AG09309 (cell line): ENCODE data around the gene TBC1D14.
A peak's percentile ranks its signal among the peaks of the same experiment; 100 is the strongest.
"Not testable (repeated sequence)": the region's sequence is repeated elsewhere in the genome, so short reads cannot be mapped to it uniquely, and the experiment has no call there.

ENCODE experiments used
- DNase-seq: peaks from one replicate; pipeline ENCODE4 v3.0.0-alpha.2; 2010; ENCODE audit warnings: low read depth
- H3K4me3 ChIP-seq: 2 replicates; pipeline ENCODE4 v1.5.1; 2011; ENCODE audit warnings: mild to moderate bottlenecking, low read depth, low read length, moderate library complexity; ENCODE audit not compliant: control insufficient read depth
- TF ChIP-seq, protein P1 (sequence below): IDR thresholded peaks from 2 replicates; pipeline ENCODE4 v1.5.1; 2011; ENCODE audit warnings: mild to moderate bottlenecking, low read depth, low read length, inconsistent platforms; ENCODE audit not compliant: insufficient read depth, control insufficient read depth; ENCODE audit errors: missing control alignments

TBC1D14 gene

DNA sequence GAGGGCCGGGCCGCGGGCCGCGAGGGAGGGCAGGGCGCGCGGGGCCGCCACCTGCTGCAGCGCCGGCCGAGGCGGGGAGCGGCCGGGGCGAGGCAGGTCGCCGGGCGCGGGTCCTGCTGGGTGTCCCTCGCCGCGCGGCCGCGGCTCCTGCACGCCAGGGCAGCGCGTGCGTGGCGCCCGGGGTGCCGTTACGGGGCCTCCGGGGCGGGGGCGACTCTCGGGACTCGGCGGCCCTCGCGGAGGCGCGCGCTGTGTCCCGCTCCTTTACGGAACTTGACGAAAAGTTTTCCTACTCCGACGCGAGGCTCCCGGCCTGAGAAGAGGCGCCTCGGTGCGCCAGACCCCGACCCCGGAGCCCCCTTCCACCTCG, 329 bp downstream of the TBC1D14 start:
- TF ChIP-seq, protein P1, sequence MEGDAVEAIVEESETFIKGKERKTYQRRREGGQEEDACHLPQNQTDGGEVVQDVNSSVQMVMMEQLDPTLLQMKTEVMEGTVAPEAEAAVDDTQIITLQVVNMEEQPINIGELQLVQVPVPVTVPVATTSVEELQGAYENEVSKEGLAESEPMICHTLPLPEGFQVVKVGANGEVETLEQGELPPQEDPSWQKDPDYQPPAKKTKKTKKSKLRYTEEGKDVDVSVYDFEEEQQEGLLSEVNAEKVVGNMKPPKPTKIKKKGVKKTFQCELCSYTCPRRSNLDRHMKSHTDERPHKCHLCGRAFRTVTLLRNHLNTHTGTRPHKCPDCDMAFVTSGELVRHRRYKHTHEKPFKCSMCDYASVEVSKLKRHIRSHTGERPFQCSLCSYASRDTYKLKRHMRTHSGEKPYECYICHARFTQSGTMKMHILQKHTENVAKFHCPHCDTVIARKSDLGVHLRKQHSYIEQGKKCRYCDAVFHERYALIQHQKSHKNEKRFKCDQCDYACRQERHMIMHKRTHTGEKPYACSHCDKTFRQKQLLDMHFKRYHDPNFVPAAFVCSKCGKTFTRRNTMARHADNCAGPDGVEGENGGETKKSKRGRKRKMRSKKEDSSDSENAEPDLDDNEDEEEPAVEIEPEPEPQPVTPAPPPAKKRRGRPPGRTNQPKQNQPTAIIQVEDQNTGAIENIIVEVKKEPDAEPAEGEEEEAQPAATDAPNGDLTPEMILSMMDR, result no peak
- H3K4me3 ChIP-seq, result peak overlapping the region; percentile 67
- no peak for DNase-seq

DNA sequence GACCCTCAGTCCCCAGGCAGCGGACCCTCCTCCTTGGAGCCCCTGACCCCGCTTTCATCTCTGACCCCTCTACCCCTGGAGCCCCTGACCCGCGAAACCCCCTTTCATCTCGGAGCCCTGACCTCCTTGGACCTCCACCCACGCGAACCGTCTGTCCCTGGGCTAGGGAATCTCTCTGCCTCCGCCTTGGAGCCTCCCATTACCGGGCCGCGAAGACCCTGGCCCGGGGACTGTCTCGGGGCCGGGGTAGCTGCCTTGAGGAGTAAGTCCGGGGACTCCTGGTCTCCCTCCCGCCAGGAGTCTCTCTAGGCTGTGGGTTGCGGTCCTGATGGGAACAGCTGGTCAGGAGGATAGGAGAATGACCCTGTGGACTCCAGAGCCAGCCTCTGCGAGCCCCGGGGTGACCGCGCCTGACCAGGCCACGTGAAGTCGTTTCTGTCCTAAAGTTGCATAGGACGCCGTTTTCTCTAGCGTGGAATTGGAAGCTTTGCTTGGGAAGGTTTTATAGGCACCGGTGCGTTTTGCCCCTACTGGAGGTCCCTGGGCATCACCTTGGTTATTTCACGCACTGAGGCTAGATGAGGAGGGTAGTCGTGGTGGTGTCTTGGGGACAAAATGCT, 824 bp downstream of the TBC1D14 start:
- TF ChIP-seq, protein P1, result peak; percentile 6
- peak overlapping the region; percentile 67 for H3K4me3 ChIP-seq
- DNase-seq, result no peak

DNA sequence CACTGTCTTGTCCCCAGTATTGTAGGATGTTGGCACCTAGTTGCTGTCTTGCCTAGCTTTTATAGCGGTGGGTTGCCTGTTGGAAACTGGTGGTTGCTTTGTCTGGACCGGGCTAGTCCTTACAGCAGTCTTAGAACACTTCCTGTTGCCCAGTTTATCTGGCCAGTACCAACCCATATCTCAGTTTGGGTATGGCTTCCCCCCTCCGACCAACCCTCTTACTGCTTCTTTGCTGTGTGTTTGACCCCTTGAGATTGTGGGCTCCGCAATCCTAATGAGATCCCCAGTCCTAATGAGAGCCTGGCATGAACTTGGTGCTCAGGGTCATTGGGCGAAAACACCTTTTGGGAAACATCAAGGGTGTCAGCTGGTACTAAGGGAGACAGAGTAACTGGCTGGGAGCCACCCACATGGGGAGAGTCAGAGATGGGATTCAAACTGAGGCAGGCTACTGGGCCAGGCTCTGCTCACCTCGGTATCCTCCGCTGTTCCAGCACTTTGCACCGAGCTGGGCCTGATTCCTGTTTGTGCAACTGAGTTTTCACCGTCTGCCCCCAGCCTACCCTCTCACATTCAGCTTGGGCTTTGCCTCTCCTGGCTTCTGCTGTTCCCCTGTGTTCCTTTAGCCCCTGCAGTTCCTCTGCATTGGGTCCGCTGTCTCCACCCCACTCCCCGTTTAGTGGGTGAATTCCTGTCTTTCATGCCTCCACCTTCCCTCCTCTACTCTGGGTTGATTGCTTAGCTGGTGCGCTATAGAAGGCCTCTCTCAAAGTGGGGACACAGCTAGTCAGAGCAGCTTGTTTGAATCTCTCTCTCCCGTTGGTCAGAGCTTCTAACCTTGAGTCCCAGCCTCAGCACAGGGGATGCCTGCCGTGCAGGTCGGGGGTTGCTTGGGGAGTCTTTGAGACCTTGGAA, 1.6 kb downstream of the TBC1D14 start:
- DNase-seq, result no peak
- TF ChIP-seq, protein P1, result no peak
- no peak overlapping the region for H3K4me3 ChIP-seq

DNA sequence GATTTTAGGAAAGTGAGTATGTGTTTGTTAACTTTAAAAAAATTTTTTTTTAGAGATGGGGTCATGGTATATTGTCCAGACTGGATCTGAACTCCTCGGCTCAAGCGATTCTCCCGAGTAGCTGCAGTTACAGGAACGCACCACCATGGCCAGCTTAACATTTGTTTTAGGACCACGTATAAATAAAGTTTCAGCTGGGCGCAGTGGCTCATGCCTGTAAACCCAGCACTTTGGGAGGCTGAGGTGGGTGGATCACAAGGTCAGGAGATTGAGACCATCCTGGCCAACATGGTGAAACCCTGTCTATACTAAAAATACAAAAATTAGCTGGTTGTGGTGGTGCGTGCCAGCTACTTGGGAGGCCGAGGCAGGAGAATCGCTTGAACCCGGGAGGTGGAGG, 2.3 kb downstream of the TBC1D14 start:
- DNase-seq, H3K4me3 ChIP-seq: not testable (repeated sequence)

DNA sequence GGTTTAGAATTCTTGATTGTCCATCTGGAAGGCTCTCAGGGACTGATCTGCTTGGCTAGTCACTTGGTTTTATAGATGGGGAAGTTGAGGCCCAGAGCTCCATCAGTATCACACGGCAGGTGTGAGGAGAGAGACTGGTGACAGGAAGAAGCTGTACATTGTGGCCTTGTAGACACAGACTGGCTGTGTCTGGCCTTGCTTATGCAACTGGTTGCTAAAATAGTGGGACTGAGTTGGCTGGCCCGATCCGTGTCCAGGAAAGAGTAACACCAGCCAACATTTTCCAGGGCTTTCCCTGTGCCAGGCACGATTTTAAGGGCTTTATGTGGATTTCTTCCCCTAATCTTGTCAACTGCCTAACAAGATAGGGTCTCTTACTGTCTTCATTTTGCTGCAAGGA, 2.8 kb downstream of the TBC1D14 start:
- no peak overlapping the region for H3K4me3 ChIP-seq
- DNase-seq, result no peak
- TF ChIP-seq, protein P1, result no peak

DNA sequence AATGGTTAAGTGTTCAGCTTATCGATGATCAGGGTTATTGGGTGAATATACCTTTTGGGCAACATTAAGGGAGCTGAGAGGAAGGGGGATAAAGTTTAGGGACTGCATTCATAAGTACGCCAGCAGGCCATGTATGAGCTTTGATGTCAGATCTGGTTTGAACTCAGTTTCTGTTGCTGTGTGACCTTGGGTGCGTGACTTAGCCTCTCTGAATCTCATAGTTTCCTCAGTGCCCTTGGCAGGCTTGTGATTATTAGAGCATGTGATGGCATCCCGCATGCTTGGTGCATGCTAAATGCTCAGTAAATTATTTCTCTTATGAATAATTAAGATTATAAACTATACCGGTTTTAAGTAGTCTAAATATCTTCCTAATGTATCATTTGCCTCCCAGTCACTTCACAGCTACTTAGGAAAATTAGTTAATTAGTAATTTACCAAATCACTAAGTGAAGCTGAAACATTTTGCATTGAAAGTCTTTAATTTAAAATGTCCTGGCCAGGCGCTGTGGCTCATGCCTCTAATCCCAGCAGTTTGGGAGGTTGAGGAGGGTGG, 3.8 kb downstream of the TBC1D14 start:
- TF ChIP-seq, protein P1, result no peak

DNA sequence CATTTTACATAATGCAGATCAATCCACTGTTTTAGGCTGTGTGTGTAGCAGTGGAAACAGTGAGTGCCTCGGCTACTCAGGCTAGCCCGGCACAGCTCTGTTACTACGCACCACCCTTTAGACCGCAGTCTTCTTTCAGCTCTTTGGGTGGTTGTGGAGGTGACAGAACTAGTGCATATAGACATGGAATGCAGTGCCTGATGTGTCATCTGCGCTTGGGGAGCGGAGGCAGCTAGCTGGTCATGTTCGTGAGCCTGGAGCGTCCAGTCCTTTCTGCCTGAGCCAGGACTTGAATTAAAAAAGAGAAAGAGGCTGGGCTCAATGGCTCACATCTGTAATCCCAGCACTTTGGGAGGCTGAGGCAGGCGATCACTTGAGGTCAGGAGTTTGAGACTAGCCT, 4.8 kb downstream of the TBC1D14 start:
- TF ChIP-seq, protein P1, result no peak
- DNase-seq, result no peak
- no peak overlapping the region for H3K4me3 ChIP-seq

More for the DNA sequence above, 3.8 kb downstream of the TBC1D14 start:
- H3K4me3 ChIP-seq, result no peak overlapping the region
- no peak for DNase-seq
